Panc1 (cell line): ENCODE results near the gene EPHB2. TPM values are rescaled to one million over a fixed set of nuclear protein-coding genes. Genes with fewer than 3 reads are reported as not detected.
A peak's percentile ranks its signal among the peaks of the same experiment; 100 is the strongest.

Experiments
- ATAC-seq: fragments of 200-7000 bp; cut with Tn5 transposase; 2 replicates; pipeline ENCODE4 v1.9.1; 2020; ENCODE audit warnings: mild to moderate bottlenecking, moderate library complexity
- BruUV-seq: library from RNA; stranded (reverse); fragments of 400-500 nt; replicated peaks from 2 replicates; lab custom pipeline; 2021; lab: Mats Ljungman, UMichigan
- CTCF ChIA-PET: fragments of 300-600 bp; sonication (Branson Sonifier 250); formaldehyde crosslinking; loops from one replicate; lab custom pipeline; 2022; ENCODE audit warnings: antibody characterized with exemption; lab: Charles Lee
- POLR2A ChIA-PET: fragments of 300-600 bp; sonication (Branson Sonifier 250); formaldehyde crosslinking; loops from one replicate; lab custom pipeline; 2022; ENCODE audit warnings: antibody characterized with exemption; lab: Charles Lee
- DNase-seq: peaks from one replicate; pipeline ENCODE4 v3.0.0-alpha.2; 2010; ENCODE audit warnings: low read depth, low spot score
- H3K27ac ChIP-seq: 2 replicates; pipeline ENCODE4 v1.5.1; 2011; ENCODE audit warnings: mild to moderate bottlenecking, low read length, inconsistent platforms
- H3K27me3 ChIP-seq: fragments of 200-500 bp; sonication (Bioruptor generic); 2 replicates; pipeline ENCODE4 v1.6.0; 2014; ENCODE audit warnings: low read length, inconsistent platforms; ENCODE audit not compliant: control insufficient read depth, insufficient read depth
- H3K36me3 ChIP-seq: fragments of 200-500 bp; sonication (Bioruptor generic); 2 replicates; pipeline ENCODE4 v1.5.1; 2014; ENCODE audit warnings: inconsistent platforms, mild to moderate bottlenecking, low read length, moderate library complexity; ENCODE audit not compliant: control insufficient read depth, insufficient read depth
- H3K4me1 ChIP-seq: 2 replicates; pipeline ENCODE4 v1.5.1; 2011; ENCODE audit warnings: inconsistent platforms, mild to moderate bottlenecking, low read length, moderate library complexity; ENCODE audit not compliant: control insufficient read depth, insufficient read depth
- H3K4me3 ChIP-seq, 2 experiments: 2 replicates each; pipeline ENCODE4 v1.5.1; 2011 to 2012; ENCODE audit warnings: low read depth in 2 of 2, low read length in 2 of 2, mild to moderate bottlenecking in 2 of 2, inconsistent platforms in 1 of 2, moderate library complexity in 1 of 2
- H3K9me3 ChIP-seq: fragments of 200-500 bp; sonication (Bioruptor generic); 2 replicates; pipeline ENCODE4 v1.5.1; 2014; ENCODE audit warnings: low read depth, mild to moderate bottlenecking, inconsistent platforms, low read length, moderate library complexity; ENCODE audit not compliant: control insufficient read depth, insufficient read depth
- POLR2AphosphoS5 ChIP-seq: IDR thresholded peaks from 2 replicates; pipeline ENCODE4 v1.6.1; 2012; ENCODE audit warnings: mild to moderate bottlenecking, low read depth, low read length, moderate library complexity
- SIN3A ChIP-seq: IDR thresholded peaks from 2 replicates; pipeline ENCODE4 v1.6.1; 2012; ENCODE audit warnings: low read depth, mild to moderate bottlenecking, low read length, moderate library complexity, borderline replicate concordance; ENCODE audit not compliant: insufficient read depth
- TCF7L2 ChIP-seq: IDR thresholded peaks from 2 replicates; pipeline ENCODE4 v1.6.1; 2011; ENCODE audit warnings: mild to moderate bottlenecking, low read depth, low read length, inconsistent platforms
- in situ Hi-C: cut with HindIII; loops from 2 replicates; pipeline ENCODE4 v1.10.0; 2016; ENCODE audit warnings: low sequenced_read_pairs, low pct_unique_long_range_greater_than_20kb
- intact Hi-C: fragments of 100-400 bp; cut with micrococcal nuclease; formaldehyde crosslinking; loops from one replicate; pipeline ENCODE4 v1.10.0; 2022; ENCODE audit not compliant: unreplicated experiment
- total RNA-seq: library from RNA; stranded (reverse); gene quantifications from one replicate; pipeline ENCODE4 v1.2.1, GENCODE V29; 2021; ENCODE audit not compliant: unreplicated experiment
- TF ChIP-seq, protein P1 (sequence below), 2 experiments: IDR thresholded peaks; 2 replicates each; pipeline ENCODE4 v1.6.1; 2011 to 2012; ENCODE audit warnings: low read depth in 2 of 2, control low read depth in 1 of 2, low read length in 1 of 2, mild to moderate bottlenecking in 1 of 2, moderate library complexity in 1 of 2; ENCODE audit not compliant: insufficient read depth in 1 of 2
- TF ChIP-seq, protein P2 (sequence below): fragments of 450-650 bp; IDR thresholded peaks from 2 replicates; pipeline ENCODE4 v1.5.1; 2017; ENCODE audit warnings: mild to moderate bottlenecking

Gene EPHB2
- total RNA-seq, 1 experiment from 2014 or later = 29.0 TPM

DNA sequence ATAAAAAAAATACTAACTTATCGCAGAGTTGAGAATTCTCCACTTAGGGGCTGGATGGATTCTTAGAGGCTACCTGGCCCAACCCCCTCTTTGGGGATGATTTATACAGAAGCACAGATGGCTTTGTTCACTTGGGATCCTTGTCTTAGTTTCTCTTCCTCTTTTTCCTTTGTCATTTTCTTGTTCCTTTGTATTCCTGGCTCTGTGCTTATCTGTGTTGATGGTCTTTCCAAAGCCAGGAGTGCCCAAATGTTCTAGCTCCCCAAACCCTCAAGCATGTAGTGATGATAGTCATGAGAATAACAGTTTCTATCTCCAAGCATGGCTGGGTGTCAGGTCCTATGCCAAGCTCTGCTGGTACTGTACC lies 27.4 kb downstream of the EPHB2 start:
- intact Hi-C loops (no loop called here), in situ Hi-C loops (no loop called here)
- BruUV-seq = no TSS peak
- H3K9me3 ChIP-seq = no peaks in the 10 kb centered on the region
- CTCF ChIA-PET = interaction anchor here (0.5 kb wide), 1 partner anchor 218 kb away, joined by 10 read pairs; no protein-coding TSS in a partner anchor
- no peak overlapping the region for H3K4me3 ChIP-seq
- ATAC-seq (no peak), DNase-seq (no peak)
- H3K4me1 ChIP-seq = peaks cover 31% of the 10 kb centered on the region
- POLR2A ChIA-PET = no interaction called here
- peak overlapping the region; percentile 69; the same call in 1 of the 2 replicates for H3K27ac ChIP-seq
- H3K27me3 ChIP-seq = no peaks in the 10 kb centered on the region
- TF ChIP-seq SIN3A = no peak
- TF ChIP-seq TCF7L2 = no peak
- TF ChIP-seq, protein P1, sequence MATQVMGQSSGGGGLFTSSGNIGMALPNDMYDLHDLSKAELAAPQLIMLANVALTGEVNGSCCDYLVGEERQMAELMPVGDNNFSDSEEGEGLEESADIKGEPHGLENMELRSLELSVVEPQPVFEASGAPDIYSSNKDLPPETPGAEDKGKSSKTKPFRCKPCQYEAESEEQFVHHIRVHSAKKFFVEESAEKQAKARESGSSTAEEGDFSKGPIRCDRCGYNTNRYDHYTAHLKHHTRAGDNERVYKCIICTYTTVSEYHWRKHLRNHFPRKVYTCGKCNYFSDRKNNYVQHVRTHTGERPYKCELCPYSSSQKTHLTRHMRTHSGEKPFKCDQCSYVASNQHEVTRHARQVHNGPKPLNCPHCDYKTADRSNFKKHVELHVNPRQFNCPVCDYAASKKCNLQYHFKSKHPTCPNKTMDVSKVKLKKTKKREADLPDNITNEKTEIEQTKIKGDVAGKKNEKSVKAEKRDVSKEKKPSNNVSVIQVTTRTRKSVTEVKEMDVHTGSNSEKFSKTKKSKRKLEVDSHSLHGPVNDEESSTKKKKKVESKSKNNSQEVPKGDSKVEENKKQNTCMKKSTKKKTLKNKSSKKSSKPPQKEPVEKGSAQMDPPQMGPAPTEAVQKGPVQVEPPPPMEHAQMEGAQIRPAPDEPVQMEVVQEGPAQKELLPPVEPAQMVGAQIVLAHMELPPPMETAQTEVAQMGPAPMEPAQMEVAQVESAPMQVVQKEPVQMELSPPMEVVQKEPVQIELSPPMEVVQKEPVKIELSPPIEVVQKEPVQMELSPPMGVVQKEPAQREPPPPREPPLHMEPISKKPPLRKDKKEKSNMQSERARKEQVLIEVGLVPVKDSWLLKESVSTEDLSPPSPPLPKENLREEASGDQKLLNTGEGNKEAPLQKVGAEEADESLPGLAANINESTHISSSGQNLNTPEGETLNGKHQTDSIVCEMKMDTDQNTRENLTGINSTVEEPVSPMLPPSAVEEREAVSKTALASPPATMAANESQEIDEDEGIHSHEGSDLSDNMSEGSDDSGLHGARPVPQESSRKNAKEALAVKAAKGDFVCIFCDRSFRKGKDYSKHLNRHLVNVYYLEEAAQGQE (IDR thresholded peaks at IDR 0.05; ENCODE audit: insufficient read depth in 1 of 2, low read depth in 2 of 2, low read length in 1 of 2) = no peak
- TF ChIP-seq POLR2AphosphoS5 = no peak
- TF ChIP-seq, protein P2, sequence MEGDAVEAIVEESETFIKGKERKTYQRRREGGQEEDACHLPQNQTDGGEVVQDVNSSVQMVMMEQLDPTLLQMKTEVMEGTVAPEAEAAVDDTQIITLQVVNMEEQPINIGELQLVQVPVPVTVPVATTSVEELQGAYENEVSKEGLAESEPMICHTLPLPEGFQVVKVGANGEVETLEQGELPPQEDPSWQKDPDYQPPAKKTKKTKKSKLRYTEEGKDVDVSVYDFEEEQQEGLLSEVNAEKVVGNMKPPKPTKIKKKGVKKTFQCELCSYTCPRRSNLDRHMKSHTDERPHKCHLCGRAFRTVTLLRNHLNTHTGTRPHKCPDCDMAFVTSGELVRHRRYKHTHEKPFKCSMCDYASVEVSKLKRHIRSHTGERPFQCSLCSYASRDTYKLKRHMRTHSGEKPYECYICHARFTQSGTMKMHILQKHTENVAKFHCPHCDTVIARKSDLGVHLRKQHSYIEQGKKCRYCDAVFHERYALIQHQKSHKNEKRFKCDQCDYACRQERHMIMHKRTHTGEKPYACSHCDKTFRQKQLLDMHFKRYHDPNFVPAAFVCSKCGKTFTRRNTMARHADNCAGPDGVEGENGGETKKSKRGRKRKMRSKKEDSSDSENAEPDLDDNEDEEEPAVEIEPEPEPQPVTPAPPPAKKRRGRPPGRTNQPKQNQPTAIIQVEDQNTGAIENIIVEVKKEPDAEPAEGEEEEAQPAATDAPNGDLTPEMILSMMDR = no peak
- H3K36me3 ChIP-seq = no peaks in the 10 kb centered on the region

DNA sequence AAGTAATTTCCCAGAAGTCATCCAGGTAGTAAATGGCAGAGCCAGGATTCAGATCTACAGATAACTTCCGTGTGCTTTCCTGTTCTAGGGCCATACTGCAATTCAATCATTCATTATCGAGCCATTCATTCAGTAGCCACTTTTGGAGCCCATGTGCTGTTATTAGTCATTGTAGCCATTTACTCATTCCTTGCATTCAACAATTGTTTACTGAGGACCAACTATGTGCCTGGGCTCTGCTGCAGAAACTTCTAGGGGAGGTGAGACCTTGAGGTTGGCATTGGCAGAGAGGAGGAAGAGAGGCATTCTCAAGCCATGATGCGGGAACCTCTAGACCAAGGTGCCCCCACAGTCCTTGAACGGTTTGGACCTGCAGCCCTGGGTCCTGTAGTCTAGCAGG lies 27.9 kb downstream of the EPHB2 start:
- Histone ChIP-seq H3K27me3 (no peaks in the 10 kb centered on the region), H3K4me1 (peaks cover 31% of the 10 kb centered on the region), H3K36me3 (no peaks in the 10 kb centered on the region), H3K9me3 (no peaks in the 10 kb centered on the region), H3K4me3 (no peak overlapping the region), H3K27ac (peak overlapping the region; percentile 69; the same call in 1 of the 2 replicates)
- CTCF ChIA-PET = interaction anchor here (0.5 kb wide), 1 partner anchor 217 kb away, joined by 10 read pairs; no protein-coding TSS in a partner anchor
- TF ChIP-seq, protein P1 (IDR thresholded peaks at IDR 0.05; ENCODE audit: insufficient read depth in 1 of 2, low read depth in 2 of 2, low read length in 1 of 2) = no peak
- TF ChIP-seq TCF7L2 (no peak), SIN3A (no peak), POLR2AphosphoS5 (no peak)
- TF ChIP-seq, protein P2 = no peak
- DNase-seq = peak; percentile 56
- in situ Hi-C loops = no loop called here
- no peak for ATAC-seq
- BruUV-seq = no TSS peak
- intact Hi-C loops = no loop called here
- POLR2A ChIA-PET = no interaction called here
